Right ventricle myocardium superior (tissue), 1 donor: Measurements from ENCODE around the gene SRA1. TPM values are rescaled to one million over a fixed set of nuclear protein-coding genes. Genes with fewer than 3 reads are reported as not detected.

Experiments used
- ATAC-seq: fragments of 200-7000 bp; cut with Tn5 transposase; one replicate; pipeline ENCODE4 v1.9.1; 2020; ENCODE audit warnings: mild to moderate bottlenecking; ENCODE audit not compliant: poor library complexity
- DNase-seq: peaks from one replicate; pipeline ENCODE4 v3.0.0-alpha.2; 2020
- intact Hi-C: fragments of 100-400 bp; cut with DNase I; formaldehyde crosslinking; loops from one replicate; pipeline ENCODE4 v1.11.2; 2022
- microRNA-seq: library from miRNA; unstranded; fragments of <30 nt; microRNA quantifications from one replicate; pipeline ENCODE4 v1.2.0, GENCODE V29; 2020
- total RNA-seq: library from RNA; stranded (reverse); fragmentation: NEBNext Ultra II Directional; extraction: Animal tissue kit (Norgen Biotek cat#: 25700); gene quantifications from one replicate; pipeline ENCODE4 v1.2.1, GENCODE V29; 2021
- donor health status: DM: no; HTN: yes; CAD: no; lungs with severe emphysema.

The SRA1 gene
- total RNA-seq, 1 donor from 2014 or later = 23.1 TPM

GRCh38 chr5:140509898-140510297 is 47.4 kb downstream of the SRA1 start:
- no peak for DNase-seq
- intact Hi-C loops = no loop called here
- ATAC-seq = no peak

GRCh38 chr5:140502834-140503233 is 54.4 kb downstream of the SRA1 start:
- intact Hi-C loops = no loop called here
- ATAC-seq (no peak), DNase-seq (no peak)

Small RNAs within 50 kb of the gene (microRNA-seq; reads per million reads assigned to microRNA genes)
- gene MIR6831 = not detected

Other genes starting within 250 kb of the SRA1 start
- 21.7 TPM for gene HBEGF, start 210.9 kb downstream of the SRA1 start, total RNA-seq
- gene SLC4A9, start 197.3 kb downstream of the SRA1 start, total RNA-seq = not detected
- 55.8 TPM for gene ANKHD1, start 155.6 kb downstream of the SRA1 start, total RNA-seq
- 12.0 TPM for gene EIF4EBP3, start 9.8 kb downstream of the SRA1 start, total RNA-seq
- 10.2 TPM for gene APBB3, start 7.1 kb upstream of the SRA1 start, total RNA-seq
- gene SLC35A4, start 7.4 kb upstream of the SRA1 start, total RNA-seq = 81.4 TPM
- 37.7 TPM for gene CD14, start 75.7 kb upstream of the SRA1 start, total RNA-seq
- 4.0 TPM for gene TMCO6, start 82.0 kb upstream of the SRA1 start, total RNA-seq
- 155 TPM for gene NDUFA2, start 90.2 kb upstream of the SRA1 start, total RNA-seq
- gene IK, start 90.4 kb upstream of the SRA1 start, total RNA-seq = 59.9 TPM
- 11.2 TPM for gene WDR55, start 107.4 kb upstream of the SRA1 start, total RNA-seq
- 0.40 TPM for gene DND1, start 116.1 kb upstream of the SRA1 start, total RNA-seq
- 33.4 TPM for gene HARS1, start 133.9 kb upstream of the SRA1 start, total RNA-seq
- 25.2 TPM for gene HARS2, start 134.0 kb upstream of the SRA1 start, total RNA-seq
- gene ZMAT2, start 143.0 kb upstream of the SRA1 start, total RNA-seq = 29.6 TPM
- gene PCDHA1, start 228.7 kb upstream of the SRA1 start, total RNA-seq = not detected
- not detected for gene PCDHA2, start 237.4 kb upstream of the SRA1 start, total RNA-seq
- not detected for gene PCDHA3, start 243.6 kb upstream of the SRA1 start, total RNA-seq
- gene PCDHA4, start 249.6 kb upstream of the SRA1 start, total RNA-seq = not detected